SHP77 (cell line): ENCODE data around the gene PROZ.
"Not testable (repeated sequence)": the region's sequence is repeated elsewhere in the genome, so short reads cannot be mapped to it uniquely, and the experiment has no call there.

Experiments used
- DNase-seq, 2 experiments: peaks; one replicate each; lab custom pipeline; 2025; lab: John Stamatoyannopoulos, UW

PROZ gene, protein sequence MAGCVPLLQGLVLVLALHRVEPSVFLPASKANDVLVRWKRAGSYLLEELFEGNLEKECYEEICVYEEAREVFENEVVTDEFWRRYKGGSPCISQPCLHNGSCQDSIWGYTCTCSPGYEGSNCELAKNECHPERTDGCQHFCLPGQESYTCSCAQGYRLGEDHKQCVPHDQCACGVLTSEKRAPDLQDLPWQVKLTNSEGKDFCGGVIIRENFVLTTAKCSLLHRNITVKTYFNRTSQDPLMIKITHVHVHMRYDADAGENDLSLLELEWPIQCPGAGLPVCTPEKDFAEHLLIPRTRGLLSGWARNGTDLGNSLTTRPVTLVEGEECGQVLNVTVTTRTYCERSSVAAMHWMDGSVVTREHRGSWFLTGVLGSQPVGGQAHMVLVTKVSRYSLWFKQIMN

DNA sequence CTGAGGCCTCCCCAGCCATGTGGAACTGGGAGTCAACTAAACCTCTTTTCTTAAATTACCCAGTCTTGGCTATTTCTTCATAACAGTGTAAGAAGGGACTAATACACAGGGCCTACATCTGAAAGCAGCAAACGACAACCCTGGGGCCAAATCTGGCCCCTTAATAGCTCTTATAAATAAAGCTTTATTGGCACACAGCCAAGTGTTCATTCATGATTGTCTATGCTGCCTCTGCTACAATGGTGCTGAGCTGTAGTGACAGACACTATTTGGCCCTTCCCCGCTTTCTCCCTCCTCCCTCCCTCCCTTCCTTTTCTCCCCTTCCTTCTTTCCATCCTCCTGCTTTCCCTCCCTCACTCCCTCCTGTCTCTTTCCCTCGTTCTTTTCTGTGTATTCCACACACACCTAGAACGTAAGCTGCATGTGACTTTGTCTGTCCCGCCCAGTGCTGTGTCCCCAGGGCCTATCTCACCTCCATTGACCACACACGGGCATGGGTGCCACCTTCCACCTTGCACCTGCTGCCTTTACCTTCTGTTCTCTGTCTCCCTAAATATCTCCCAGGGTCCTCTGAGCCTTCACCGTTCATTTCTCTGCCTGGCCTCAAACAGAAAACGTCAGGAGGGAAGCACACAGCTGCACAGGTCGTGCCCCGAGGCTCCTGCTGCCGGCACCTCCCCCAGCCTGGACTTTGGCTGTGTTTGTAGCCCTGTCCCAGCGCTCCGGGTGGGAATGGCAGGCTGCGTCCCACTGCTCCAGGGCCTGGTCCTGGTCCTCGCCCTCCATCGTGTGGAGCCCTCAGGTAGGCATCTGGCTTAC is at the start of gene PROZ:
Gene PROZ, plus strand, starts transcription at position 720 of the 819 bp plus-strand sequence. Its CDS starts 13 bp downstream, at position 733.
- no peak for DNase-seq

DNA sequence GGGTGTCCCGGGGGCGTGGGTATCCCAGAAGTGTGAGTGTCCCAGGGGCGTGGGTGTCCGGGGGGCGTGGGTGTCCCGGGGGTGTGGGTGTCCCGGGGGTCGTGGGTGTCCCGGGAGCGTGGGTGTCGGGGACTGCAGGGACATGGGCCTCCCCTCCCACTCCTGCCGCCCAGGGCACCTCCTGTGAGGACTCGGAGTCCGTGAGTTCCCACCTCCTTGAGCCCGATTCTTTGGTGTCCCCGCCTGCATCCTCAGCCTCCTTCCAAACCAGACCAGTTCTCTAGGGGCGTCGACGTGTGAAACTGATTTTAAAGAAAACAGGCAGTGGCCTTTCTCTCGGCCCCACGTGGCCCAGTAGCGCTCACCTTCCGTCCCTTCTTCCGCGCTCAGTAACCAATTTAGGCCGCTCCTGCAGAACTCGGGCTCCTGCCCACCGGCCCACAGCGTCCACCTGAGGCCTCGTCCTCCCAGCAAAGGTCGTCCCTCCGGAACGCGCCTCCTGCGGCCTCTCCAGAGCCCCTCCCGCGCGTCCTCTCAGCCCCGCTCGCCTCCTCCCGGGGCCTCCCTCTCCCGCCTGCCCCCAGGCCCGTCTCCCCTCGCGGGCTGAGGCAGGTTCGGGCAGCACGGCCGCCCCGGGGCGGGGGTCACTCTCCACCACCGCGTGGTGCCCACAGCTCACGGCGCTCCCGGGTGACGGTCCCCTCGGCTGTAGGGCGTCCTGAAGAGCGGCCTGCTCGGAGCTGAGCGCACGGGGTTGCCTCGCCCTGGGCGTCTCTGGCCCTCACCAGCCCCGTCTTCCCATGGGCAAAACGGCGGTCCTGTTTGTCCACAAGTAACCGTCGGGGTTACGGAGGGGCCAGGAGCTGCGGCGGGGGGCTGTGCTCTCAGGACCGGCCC is 49.0 kb upstream of the PROZ start:
- DNase-seq, result no peak

DNA sequence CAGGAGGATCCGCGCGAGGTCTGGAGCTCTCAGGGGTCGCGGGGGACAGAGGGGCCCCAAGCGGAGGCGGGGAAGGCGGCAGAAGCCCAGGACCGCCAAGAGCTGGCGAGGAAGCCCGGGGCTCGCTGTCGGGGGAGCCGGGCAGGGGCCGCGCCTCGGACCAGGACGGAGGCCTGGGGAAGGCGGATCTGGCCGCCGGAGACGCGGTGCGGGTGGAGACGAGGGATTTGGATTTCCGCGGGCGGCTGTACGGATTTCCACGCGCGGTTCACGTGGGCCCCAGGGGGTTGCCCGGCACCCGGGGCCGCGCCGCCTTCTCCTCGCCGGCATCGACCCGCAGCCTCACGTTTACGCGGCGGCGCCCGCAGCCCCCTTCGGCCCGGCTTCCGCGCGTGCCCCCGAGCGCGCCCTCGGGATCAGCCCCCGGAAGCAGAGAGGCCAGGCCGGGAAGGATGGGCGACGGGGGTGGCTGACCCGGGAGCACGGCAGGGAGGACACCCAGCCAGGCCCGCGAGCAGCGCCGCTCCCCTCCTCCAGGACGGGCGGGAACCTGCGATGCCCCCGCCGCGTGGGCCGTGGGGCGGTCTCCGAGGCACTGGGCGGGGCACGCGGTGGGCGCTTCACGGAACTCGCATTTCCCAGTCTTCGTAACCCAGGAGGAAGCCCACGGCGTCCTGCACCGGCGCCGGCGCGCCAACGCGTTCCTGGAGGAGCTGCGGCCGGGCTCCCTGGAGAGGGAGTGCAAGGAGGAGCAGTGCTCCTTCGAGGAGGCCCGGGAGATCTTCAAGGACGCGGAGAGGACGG is 48.2 kb upstream of the PROZ start:
- no peak for DNase-seq

DNA sequence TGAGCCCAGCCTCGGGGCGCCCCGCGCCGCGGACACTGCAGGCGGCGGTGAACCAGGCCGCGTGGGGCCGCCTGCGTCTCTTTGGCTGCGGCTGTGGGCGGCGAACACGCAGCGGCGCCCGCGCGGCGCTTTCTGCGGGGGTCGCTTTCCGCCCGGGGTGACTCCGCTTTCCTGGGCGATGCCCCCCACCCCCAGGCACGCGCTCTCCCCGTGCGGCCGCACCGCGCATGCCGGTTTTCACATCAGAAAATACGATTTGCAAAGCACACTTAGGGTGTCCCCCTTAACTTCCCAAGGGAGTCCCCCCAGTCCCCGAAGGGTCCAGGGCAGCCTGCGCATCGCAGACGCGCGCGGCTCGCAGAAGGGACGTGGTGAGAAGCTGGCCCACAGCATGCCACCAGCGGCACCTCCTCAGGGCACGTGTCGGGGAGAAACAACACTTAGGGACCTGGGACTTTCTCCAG is 47.6 kb upstream of the PROZ start:
- DNase-seq, result no peak

DNA sequence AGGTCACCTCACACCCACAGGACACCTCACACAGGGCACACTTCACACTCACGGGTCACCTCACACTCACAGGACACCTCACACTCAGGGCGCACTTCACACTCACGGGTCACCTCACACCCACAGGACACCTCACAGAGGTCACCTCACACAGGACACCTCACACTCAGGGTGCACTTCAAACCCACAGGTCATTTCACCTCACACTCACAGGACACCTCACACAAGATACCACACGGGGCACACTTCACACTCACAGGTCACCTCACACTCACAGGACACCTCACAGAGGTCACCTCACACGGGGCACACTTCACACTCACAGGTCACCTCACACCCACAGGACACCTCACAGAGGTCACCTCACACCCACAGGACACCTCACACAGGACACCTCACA is 46.6 kb upstream of the PROZ start:
- DNase-seq, result not testable (repeated sequence)

DNA sequence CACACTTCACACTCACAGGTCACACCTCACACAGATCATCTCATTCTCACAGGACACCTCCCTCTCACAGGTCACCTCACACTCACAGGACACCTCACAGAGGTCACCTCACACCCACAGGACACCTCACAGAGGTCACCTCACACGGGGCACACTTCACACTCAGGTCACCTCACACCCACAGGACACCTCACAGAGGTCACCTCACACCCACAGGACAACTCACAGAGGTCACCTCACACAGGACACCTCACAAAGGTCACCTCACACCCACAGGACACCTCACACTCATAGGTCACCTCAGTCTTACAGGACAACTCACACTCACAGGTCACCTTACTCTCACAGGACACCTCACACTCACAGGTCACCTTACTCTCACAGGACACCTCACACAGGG is 46.0 kb upstream of the PROZ start:
- DNase-seq, result not testable (repeated sequence)

DNA sequence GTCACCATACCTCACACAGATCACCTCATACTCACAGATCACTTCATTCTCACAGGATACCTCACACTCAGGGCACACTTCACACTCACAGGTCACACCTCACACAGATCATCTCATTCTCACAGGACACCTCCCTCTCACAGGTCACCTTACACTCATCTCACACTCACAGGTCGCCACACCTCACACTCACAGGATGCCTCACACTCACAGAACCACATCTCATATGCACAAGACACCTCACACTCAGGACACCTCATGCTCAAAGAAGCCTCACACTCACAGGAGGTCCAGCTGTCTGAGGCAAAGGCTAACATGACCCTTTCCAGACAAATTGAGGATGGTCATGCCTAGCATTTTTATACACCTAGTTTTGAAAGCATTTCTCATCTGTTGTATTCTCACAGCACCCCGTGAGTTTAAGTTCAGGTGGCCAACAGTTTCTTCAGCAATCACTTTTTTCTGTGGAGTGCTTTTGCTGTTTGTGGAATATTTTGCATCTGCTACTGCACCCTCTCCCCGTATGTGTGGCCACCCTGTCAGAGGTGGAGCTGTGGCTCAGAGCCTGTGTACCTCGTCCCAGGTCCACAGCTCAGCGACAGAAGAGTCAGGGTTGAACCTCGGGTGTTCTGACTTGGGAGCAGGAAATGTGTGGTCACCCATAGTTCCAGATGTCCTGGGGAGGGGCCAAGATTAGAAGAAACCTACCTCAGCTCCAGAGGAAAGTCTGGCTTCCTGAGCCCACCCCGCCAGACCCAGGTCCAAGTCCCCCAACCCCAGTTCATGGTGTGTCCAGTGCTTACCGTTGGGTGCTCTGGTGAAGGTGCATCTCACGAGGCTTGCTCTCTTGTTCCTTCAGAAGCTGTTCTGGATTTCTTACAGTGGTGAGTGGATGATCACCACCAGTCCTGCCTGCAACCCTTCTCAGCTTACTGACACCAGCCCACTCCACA is 45.3 kb upstream of the PROZ start:
- DNase-seq, result no peak

DNA sequence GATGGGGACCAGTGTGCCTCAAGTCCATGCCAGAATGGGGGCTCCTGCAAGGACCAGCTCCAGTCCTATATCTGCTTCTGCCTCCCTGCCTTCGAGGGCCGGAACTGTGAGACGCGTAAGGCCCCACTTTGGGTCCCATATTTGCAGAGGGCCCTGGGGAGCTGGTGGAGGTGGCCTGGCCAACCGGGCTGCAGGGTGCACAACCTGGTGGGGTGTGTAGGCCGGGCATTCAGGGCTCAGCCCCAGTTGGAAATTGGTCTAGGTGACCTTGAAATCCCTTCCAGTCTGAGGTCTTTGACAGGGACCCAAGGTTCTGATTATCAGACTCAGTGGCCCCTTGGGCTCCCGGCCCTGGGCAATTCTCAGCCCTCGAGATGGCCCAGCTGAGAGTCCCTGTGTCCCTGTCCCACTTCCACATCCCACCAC is 44.6 kb upstream of the PROZ start:
- no peak for DNase-seq

DNA sequence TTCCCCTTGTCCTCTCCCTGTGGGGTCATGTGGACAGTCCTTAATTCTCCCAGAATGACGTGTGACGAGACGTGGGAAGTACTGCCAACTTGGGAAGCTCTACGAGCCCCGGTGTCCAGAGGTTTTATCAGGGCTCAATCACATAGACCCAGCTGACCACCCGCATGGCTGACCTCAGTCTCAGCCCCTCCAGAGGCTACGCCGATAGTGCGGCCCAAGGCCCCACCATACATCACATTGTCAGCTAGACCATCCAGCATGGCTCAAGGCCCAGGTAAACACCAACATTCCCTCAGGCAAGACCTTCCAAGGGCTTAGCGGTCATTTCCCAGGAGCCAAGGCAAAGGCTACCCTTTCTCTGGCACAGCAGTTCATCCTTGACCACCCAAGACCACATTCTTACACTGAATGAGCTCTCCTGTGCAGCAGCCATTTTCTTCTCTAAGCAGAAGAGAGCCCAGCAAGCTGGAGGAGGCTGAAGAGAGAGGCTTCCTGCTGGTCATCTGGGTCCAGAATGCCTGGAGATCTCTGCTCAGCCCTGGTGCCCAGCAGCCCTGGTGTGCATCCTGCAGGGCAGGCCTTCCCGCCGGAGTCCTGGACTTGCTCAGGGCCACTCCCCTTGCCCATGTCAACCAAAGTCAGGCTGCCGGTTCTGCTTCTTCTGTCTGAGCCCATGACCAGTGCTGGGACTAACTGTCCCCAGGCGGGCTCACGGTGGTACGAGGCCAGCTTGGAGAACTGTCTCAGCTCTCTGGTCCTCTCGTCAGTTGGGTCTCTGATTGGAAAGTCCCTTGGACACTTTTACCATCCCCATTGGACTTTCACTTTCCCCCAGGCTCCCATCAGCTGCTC is 43.7 kb upstream of the PROZ start:
- no peak for DNase-seq

DNA sequence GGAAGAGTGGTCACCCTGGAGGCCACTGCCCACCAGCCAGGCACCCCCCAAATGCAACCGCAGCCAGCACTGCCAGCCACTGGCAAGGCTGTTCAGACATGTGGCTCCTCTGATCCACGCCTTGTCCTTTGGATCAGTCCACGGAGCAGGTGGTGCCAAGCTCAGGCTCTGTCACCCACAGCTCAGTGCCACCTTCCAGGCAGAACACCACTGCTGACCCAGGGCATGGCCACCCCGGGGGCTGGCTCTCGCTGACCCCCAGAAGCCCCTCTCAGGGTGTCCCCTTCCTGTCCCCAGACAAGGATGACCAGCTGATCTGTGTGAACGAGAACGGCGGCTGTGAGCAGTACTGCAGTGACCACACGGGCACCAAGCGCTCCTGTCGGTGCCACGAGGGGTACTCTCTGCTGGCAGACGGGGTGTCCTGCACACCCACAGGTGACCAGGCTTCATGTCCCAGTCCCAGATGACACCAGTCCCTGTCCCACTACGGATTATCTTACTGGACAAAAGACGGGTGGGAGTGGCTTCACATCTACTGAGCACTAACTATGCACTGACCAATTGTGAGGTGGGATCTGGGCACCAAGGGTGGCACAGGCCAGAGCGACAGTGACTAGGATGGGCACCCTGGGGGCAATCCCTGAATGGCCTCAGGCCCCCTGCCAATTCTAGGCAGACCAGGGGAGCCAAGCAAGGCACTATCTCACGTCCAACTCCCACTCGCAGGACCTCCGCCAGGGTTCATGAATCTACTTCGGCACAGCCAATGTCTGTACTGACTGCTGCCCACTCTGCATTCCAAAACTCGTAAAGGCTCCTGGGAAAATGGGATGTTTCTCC is 42.9 kb upstream of the PROZ start:
- DNase-seq, result no peak

DNA sequence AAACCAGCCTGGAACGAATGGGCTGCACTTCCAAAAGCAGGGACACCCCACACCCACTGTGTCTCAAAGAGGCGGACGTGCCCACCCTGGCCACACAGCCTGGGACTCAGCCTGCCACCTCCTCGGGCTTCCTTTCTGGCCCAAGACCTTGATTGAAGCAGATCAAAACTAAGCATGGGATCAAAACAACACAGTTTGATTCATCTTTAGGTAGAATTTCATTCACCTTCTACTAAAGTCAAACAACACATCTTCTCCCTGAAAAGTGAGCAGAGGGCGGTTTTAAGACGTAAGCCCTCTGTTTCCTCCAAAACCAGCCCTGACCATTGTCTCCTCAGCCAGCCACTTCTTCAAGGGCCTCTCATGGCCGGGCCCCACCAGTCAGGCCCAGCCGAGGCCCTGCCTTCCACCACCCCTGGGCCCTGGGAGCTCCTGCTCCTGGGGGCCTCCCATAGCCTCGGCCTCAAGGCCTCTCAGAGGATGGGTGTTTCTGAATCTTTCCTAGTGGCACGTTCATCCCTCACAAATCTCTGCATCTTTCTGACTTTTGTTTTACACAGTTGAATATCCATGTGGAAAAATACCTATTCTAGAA is 42.1 kb upstream of the PROZ start:
- no peak for DNase-seq

DNA sequence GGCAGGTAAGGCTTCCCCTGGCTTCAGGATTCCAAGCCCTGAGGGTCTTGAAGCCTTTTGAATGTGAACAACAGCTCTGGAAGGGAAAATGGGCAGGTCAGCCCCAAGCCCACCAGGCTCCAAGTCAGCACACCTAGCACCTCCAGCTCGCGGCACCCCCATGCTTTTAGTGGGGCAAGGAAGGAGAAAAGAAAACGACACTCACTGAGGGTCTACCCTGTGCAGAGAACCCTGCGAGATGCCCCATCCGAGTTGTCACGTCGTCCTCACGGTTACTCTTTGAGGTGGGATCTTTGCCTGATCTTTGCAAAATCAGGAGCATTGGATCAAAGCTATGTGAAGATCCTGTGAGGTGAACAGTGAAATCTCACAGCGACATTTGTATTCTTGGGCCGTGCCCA is 41.6 kb upstream of the PROZ start:
- DNase-seq, result no peak

DNA sequence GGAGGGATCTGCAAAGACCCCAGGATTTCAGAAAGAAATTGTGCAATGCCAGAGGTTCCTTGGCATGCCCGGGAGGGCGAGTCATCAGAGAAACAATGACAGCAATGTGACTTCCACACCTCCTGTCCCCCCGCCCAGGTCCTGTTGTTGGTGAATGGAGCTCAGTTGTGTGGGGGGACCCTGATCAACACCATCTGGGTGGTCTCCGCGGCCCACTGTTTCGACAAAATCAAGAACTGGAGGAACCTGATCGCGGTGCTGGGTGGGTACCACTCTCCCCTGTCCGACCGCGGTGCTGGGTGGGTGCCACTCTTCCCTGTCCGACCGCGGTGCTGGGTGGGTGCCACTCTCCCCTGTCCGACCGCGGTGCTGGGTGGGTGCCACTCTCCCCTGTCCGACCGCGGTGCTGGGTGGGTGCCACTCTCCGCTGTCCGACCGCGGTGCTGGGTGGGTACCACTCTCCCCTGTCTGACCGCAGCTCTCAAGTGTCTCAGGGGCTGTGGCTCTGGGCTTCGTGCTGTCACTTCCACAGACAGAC is 41.0 kb upstream of the PROZ start:
- DNase-seq, result no peak

DNA sequence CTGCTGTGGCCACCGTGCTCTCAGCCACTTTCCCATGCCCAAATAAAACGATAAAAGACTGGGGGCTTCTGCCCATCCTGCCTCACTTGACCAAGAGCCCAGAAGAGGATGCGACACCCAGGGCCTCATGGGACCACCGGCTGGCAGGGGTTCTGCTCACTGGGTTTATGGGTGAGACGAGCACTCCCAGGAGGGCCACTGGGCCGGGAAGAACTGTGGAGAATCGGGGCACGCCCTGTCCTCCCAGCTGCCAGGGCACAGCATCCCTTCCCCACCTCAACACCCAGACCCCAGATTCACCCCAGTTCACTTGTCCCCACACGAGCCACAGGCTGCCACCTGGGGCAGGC is 40.6 kb upstream of the PROZ start:
- no peak for DNase-seq

DNA sequence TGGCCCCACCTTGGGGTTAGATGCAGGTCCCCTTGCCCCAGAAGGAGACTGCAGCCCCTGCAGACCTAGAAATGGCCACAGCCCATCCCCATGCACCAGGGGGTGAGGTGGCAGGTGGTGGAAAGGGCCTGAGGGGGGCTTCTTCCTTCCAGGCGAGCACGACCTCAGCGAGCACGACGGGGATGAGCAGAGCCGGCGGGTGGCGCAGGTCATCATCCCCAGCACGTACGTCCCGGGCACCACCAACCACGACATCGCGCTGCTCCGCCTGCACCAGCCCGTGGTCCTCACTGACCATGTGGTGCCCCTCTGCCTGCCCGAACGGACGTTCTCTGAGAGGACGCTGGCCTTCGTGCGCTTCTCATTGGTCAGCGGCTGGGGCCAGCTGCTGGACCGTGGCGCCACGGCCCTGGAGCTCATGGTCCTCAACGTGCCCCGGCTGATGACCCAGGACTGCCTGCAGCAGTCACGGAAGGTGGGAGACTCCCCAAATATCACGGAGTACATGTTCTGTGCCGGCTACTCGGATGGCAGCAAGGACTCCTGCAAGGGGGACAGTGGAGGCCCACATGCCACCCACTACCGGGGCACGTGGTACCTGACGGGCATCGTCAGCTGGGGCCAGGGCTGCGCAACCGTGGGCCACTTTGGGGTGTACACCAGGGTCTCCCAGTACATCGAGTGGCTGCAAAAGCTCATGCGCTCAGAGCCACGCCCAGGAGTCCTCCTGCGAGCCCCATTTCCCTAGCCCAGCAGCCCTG is 40.0 kb upstream of the PROZ start:
- DNase-seq, result no peak

DNA sequence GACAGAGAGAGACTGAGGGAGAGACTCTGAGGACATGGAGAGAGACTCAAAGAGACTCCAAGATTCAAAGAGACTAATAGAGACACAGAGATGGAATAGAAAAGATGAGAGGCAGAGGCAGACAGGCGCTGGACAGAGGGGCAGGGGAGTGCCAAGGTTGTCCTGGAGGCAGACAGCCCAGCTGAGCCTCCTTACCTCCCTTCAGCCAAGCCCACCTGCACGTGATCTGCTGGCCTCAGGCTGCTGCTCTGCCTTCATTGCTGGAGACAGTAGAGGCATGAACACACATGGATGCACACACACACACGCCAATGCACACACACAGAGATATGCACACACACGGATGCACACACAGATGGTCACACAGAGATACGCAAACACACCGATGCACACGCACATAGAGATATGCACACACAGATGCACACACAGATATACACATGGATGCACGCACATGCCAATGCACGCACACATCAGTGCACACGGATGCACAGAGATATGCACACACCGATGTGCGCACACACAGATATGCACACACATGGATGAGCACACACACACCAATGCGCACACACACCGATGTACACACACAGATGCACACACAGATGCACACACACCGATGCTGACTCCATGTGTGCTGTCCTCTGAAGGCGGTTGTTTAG is 39.2 kb upstream of the PROZ start:
- no peak for DNase-seq
